ENCODE results near the gene FOLR3. TPM values are rescaled to one million over a fixed set of nuclear protein-coding genes. Genes with fewer than 3 reads are reported as not detected.

The FOLR3 gene
- total RNA-seq, 1 experiment from 2014 or later: not detected

DNA sequence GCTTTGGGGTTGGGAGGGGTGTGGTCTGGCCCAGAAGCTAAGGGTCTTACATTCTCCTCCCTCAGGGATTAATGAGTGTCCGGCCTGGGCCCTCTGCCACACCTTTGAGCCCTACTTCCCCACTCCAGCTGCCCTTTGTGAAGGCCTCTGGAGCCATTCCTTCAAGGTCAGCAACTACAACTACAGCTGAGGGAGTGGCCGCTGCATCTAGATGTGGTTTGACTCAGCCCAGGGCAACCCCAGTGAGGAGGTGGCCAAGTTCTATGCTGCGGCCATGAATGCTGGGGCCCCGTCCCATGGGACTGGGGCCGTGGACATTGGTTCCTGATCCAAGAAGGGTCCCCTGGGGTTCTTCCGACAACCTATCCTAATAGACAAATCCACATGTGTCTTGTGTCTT is 42.1 kb downstream of the FOLR3 start:
- no peaks in the 10 kb centered on the region for H3K36me3 Mint-ChIP-seq
- ChIA-PET POLR2A (no interaction called here), CTCF (interaction anchor here (1.0 kb wide), 1 partner anchor 46 kb away, joined by 3 read pairs; no protein-coding TSS in a partner anchor)
- DNase-seq (ENCODE audit: low spot score) (no peak), ATAC-seq (no peak)
- H3K27me3 Mint-ChIP-seq (ENCODE audit: low read depth): peaks cover 15% of the 10 kb centered on the region
- H3K9me3 Mint-ChIP-seq: no peaks in the 10 kb centered on the region
- TF ChIP-seq, protein P1, sequence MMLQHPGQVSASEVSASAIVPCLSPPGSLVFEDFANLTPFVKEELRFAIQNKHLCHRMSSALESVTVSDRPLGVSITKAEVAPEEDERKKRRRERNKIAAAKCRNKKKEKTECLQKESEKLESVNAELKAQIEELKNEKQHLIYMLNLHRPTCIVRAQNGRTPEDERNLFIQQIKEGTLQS (CRISPR knock-in tag; conservative IDR thresholded peaks at IDR 0.05): no peak
- no peak for TF ChIP-seq FOXP1 (CRISPR knock-in tag; IDR thresholded peaks at IDR 0.05; ENCODE audit: borderline replicate concordance)
- no peak for TF ChIP-seq ZNF232 (CRISPR knock-in tag; IDR thresholded peaks at IDR 0.05)
- TF ChIP-seq, protein P2, sequence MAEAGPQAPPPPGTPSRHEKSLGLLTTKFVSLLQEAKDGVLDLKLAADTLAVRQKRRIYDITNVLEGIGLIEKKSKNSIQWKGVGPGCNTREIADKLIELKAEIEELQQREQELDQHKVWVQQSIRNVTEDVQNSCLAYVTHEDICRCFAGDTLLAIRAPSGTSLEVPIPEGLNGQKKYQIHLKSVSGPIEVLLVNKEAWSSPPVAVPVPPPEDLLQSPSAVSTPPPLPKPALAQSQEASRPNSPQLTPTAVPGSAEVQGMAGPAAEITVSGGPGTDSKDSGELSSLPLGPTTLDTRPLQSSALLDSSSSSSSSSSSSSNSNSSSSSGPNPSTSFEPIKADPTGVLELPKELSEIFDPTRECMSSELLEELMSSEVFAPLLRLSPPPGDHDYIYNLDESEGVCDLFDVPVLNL (CRISPR knock-in tag; IDR thresholded peaks at IDR 0.05; ENCODE audit: borderline replicate concordance, low read depth): no peak
- TF ChIP-seq OVOL2 (CRISPR knock-in tag; IDR thresholded peaks at IDR 0.05; ENCODE audit: borderline replicate concordance): no peak
- TF ChIP-seq TCF7 (CRISPR knock-in tag; IDR thresholded peaks at IDR 0.05; ENCODE audit: low read depth): no peak
- no peak for TF ChIP-seq PRRX2 (CRISPR knock-in tag; IDR thresholded peaks at IDR 0.05)
- TF ChIP-seq TP53 (CRISPR knock-in tag; IDR thresholded peaks at IDR 0.05): no peak
- TF ChIP-seq EMX1 (CRISPR knock-in tag; IDR thresholded peaks at IDR 0.05): no peak
- no peak for TF ChIP-seq MXD4 (CRISPR knock-in tag; IDR thresholded peaks at IDR 0.05; ENCODE audit: borderline replicate concordance)
- TF ChIP-seq, protein P3, sequence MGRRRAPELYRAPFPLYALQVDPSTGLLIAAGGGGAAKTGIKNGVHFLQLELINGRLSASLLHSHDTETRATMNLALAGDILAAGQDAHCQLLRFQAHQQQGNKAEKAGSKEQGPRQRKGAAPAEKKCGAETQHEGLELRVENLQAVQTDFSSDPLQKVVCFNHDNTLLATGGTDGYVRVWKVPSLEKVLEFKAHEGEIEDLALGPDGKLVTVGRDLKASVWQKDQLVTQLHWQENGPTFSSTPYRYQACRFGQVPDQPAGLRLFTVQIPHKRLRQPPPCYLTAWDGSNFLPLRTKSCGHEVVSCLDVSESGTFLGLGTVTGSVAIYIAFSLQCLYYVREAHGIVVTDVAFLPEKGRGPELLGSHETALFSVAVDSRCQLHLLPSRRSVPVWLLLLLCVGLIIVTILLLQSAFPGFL (CRISPR knock-in tag; IDR thresholded peaks at IDR 0.05; ENCODE audit: borderline replicate concordance): no peak
- TF ChIP-seq, protein P4, sequence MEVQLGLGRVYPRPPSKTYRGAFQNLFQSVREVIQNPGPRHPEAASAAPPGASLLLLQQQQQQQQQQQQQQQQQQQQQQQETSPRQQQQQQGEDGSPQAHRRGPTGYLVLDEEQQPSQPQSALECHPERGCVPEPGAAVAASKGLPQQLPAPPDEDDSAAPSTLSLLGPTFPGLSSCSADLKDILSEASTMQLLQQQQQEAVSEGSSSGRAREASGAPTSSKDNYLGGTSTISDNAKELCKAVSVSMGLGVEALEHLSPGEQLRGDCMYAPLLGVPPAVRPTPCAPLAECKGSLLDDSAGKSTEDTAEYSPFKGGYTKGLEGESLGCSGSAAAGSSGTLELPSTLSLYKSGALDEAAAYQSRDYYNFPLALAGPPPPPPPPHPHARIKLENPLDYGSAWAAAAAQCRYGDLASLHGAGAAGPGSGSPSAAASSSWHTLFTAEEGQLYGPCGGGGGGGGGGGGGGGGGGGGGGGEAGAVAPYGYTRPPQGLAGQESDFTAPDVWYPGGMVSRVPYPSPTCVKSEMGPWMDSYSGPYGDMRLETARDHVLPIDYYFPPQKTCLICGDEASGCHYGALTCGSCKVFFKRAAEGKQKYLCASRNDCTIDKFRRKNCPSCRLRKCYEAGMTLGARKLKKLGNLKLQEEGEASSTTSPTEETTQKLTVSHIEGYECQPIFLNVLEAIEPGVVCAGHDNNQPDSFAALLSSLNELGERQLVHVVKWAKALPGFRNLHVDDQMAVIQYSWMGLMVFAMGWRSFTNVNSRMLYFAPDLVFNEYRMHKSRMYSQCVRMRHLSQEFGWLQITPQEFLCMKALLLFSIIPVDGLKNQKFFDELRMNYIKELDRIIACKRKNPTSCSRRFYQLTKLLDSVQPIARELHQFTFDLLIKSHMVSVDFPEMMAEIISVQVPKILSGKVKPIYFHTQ (CRISPR knock-in tag; IDR thresholded peaks at IDR 0.05): no peak
- no peak for TF ChIP-seq ZNF138 (CRISPR knock-in tag; conservative IDR thresholded peaks at IDR 0.05)
- no peak for TF ChIP-seq GRHL2 (CRISPR knock-in tag; IDR thresholded peaks at IDR 0.05; ENCODE audit: insufficient replicate concordance, severe bottlenecking)
- no peak for TF ChIP-seq GABPB1 (CRISPR knock-in tag; IDR thresholded peaks at IDR 0.05)
- TF ChIP-seq, protein P5, sequence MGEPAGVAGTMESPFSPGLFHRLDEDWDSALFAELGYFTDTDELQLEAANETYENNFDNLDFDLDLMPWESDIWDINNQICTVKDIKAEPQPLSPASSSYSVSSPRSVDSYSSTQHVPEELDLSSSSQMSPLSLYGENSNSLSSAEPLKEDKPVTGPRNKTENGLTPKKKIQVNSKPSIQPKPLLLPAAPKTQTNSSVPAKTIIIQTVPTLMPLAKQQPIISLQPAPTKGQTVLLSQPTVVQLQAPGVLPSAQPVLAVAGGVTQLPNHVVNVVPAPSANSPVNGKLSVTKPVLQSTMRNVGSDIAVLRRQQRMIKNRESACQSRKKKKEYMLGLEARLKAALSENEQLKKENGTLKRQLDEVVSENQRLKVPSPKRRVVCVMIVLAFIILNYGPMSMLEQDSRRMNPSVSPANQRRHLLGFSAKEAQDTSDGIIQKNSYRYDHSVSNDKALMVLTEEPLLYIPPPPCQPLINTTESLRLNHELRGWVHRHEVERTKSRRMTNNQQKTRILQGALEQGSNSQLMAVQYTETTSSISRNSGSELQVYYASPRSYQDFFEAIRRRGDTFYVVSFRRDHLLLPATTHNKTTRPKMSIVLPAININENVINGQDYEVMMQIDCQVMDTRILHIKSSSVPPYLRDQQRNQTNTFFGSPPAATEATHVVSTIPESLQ (CRISPR knock-in tag; IDR thresholded peaks at IDR 0.05): no peak
- no peak for TF ChIP-seq SMAD4 (CRISPR knock-in tag; IDR thresholded peaks at IDR 0.05)
- no peak overlapping the region for H3K4me3 Mint-ChIP-seq
- H3K27ac Mint-ChIP-seq: no peak overlapping the region
- H3K4me1 Mint-ChIP-seq: no peaks in the 10 kb centered on the region

DNA sequence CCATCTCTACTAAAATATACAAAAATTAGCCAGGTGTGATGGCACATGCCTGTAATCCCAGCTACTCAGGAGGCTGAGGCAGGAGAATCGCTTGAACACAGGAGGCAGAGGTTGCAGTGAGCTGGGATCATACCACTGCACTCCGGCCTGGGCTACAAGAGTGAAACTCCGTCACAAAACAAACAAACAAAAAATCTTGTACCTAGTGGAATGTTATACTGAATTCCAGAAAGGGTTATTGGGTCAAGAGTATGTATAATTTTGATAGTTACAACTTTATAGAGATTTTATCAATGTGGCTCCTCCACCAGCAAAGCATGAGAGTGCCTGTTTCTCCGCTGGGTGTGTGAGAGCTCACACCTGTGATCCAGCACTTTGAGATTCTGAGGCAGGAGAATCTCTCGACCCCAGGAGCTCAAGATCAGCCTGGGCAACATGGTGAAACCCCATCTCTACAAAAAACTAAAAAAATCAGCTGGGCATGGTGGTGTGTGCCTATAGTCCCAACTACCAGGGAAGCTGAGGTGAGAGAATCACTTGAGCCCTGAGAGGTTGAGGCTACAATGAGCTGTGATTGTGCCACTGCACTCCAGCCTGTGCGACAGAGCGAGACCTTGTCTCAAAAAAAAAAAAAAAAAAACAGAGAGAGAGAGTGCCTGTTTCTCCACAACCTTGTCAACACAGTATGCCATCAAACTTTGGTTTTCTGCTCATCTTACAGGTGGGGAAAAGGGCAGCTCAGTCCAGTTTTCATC is 43.7 kb downstream of the FOLR3 start:
- no peak overlapping the region for H3K27ac Mint-ChIP-seq
- no peak for TF ChIP-seq SP1 (CRISPR knock-in tag; conservative IDR thresholded peaks at IDR 0.05)
- TF ChIP-seq, protein P6, sequence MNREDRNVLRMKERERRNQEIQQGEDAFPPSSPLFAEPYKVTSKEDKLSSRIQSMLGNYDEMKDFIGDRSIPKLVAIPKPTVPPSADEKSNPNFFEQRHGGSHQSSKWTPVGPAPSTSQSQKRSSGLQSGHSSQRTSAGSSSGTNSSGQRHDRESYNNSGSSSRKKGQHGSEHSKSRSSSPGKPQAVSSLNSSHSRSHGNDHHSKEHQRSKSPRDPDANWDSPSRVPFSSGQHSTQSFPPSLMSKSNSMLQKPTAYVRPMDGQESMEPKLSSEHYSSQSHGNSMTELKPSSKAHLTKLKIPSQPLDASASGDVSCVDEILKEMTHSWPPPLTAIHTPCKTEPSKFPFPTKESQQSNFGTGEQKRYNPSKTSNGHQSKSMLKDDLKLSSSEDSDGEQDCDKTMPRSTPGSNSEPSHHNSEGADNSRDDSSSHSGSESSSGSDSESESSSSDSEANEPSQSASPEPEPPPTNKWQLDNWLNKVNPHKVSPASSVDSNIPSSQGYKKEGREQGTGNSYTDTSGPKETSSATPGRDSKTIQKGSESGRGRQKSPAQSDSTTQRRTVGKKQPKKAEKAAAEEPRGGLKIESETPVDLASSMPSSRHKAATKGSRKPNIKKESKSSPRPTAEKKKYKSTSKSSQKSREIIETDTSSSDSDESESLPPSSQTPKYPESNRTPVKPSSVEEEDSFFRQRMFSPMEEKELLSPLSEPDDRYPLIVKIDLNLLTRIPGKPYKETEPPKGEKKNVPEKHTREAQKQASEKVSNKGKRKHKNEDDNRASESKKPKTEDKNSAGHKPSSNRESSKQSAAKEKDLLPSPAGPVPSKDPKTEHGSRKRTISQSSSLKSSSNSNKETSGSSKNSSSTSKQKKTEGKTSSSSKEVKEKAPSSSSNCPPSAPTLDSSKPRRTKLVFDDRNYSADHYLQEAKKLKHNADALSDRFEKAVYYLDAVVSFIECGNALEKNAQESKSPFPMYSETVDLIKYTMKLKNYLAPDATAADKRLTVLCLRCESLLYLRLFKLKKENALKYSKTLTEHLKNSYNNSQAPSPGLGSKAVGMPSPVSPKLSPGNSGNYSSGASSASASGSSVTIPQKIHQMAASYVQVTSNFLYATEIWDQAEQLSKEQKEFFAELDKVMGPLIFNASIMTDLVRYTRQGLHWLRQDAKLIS (CRISPR knock-in tag; IDR thresholded peaks at IDR 0.05; ENCODE audit: borderline replicate concordance): no peak
- TF ChIP-seq TEAD1 (CRISPR knock-in tag; IDR thresholded peaks at IDR 0.05): no peak
- no peaks in the 10 kb centered on the region for H3K36me3 Mint-ChIP-seq
- POLR2A ChIA-PET: no interaction called here
- H3K4me3 Mint-ChIP-seq: no peak overlapping the region
- DNase-seq (ENCODE audit: low spot score) (no peak), ATAC-seq (no peak)
- no peaks in the 10 kb centered on the region for H3K4me1 Mint-ChIP-seq
- CTCF ChIA-PET: interaction anchor here (0.6 to 1.3 kb wide), 4 partner anchors 154 to 371 kb away, joined by 3 to 5 read pairs (median 4); no protein-coding TSS in a partner anchor
- peaks cover 15% of the 10 kb centered on the region for H3K27me3 Mint-ChIP-seq (ENCODE audit: low read depth)
- H3K9me3 Mint-ChIP-seq: no peaks in the 10 kb centered on the region

Measured in WTC11 (cell line).